ENCODE results near the gene SLC17A7.

- TF ChIP-seq GATA2 (IDR thresholded peaks at IDR 0.05; ENCODE audit: low read depth, low read length) (no peak), GATA3 (IDR thresholded peaks at IDR 0.05; ENCODE audit: low read depth, low read length) (no peak)
Observed at GRCh38 chr19:49425178-49425577, 16.1 kb downstream of the SLC17A7 start, which contains the start of gene GFY.
